Fibroblast of lung (primary cell): Measurements from ENCODE around the gene PI4KB. TPM values are rescaled to one million over a fixed set of nuclear protein-coding genes. Genes with fewer than 3 reads are reported as not detected.

Experiments used
- DNase-seq, 2 donors: peaks; one replicate each; pipeline versions ENCODE4 v3.0.0 to v3.0.0-alpha.2; 2010; ENCODE audit warnings: low read depth in 2 of 2
- H2AFZ ChIP-seq: 2 replicates; pipeline ENCODE4 v1.5.1; 2012; ENCODE audit warnings: low read length, control low read depth, inconsistent platforms
- H3K27ac ChIP-seq: 2 replicates; pipeline ENCODE4 v1.5.1; 2011; ENCODE audit warnings: low read length, control low read depth; ENCODE audit not compliant: insufficient read depth
- H3K27me3 ChIP-seq: 2 replicates; pipeline ENCODE4 v1.5.1; 2011; ENCODE audit warnings: mild to moderate bottlenecking, low read length; ENCODE audit not compliant: control insufficient read depth, insufficient read depth
- H3K36me3 ChIP-seq: 2 replicates; pipeline ENCODE4 v1.5.1; 2011; ENCODE audit warnings: low read length; ENCODE audit not compliant: control insufficient read depth, insufficient read depth
- H3K4me1 ChIP-seq: 2 replicates; pipeline ENCODE4 v1.5.1; 2011; ENCODE audit warnings: low read length; ENCODE audit not compliant: control insufficient read depth, insufficient read depth; ENCODE audit errors: extremely low read depth
- H3K4me2 ChIP-seq: 2 replicates; pipeline ENCODE4 v1.5.1; 2011; ENCODE audit warnings: low read length, control low read depth; ENCODE audit not compliant: insufficient read depth; ENCODE audit errors: extremely low read depth
- H3K4me3 ChIP-seq, 4 experiments: fragments of 200-600 bp in 1 of 4; sonication (generic) in 1 of 4; replicated peaks in 1 of 4; 2 replicates each; pipeline ENCODE4 v1.5.1; 2011 to 2016; ENCODE audit warnings: low read length in 4 of 4, low read depth in 3 of 4, mild to moderate bottlenecking in 3 of 4, control low read depth in 2 of 4, inconsistent platforms in 1 of 4, mixed read lengths in 1 of 4; ENCODE audit not compliant: insufficient read depth in 1 of 4; ENCODE audit errors: control extremely low read depth in 1 of 4
- H3K79me2 ChIP-seq: 2 replicates; pipeline ENCODE4 v1.5.1; 2012; ENCODE audit warnings: mild to moderate bottlenecking, low read length, inconsistent platforms; ENCODE audit not compliant: control insufficient read depth, insufficient read depth
- H3K9ac ChIP-seq: 2 replicates; pipeline ENCODE4 v1.5.1; 2011; ENCODE audit warnings: mild to moderate bottlenecking, low read length, control low read depth; ENCODE audit not compliant: insufficient read depth
- H3K9me3 ChIP-seq: 2 replicates; pipeline ENCODE4 v1.5.1; 2012; ENCODE audit warnings: low read depth, low read length; ENCODE audit not compliant: control insufficient read depth, insufficient read depth
- H4K20me1 ChIP-seq: 2 replicates; pipeline ENCODE4 v1.5.1; 2011; ENCODE audit warnings: low read length; ENCODE audit not compliant: control insufficient read depth, insufficient read depth; ENCODE audit errors: extremely low read depth
- CTCF ChIP-seq, 2 donors: IDR thresholded peaks in 1 of 2; conservative IDR thresholded peaks in 1 of 2; 1 replicate in 1 of 2; 2 replicates in 1 of 2; pipeline ENCODE4 v1.5.1; 2011 to 2012; ENCODE audit warnings: low read length in 2 of 2, control low read depth in 1 of 2, inconsistent platforms in 1 of 2, low read depth in 1 of 2, mild to moderate bottlenecking in 1 of 2
- EZH2 ChIP-seq: IDR thresholded peaks from 2 replicates; pipeline ENCODE4 v1.5.1; 2012; ENCODE audit warnings: low read length, control low read depth, mild to moderate bottlenecking; ENCODE audit errors: missing control alignments
- polyA plus RNA-seq, 2 donors: library from polyadenylated mRNA; depleted of rRNA in 1 of 2; stranded (reverse) in 1 of 2; unstranded in 1 of 2; fragments of >200 nt; gene quantifications; 2 replicates each; pipeline ENCODE4 v1.2.1, GENCODE V29; 2011 to 2012; ENCODE audit warnings: missing spikeins in 1 of 2
- total RNA-seq: library from RNA; depleted of rRNA; stranded (reverse); fragments of >200 nt; gene quantifications from 2 replicates; pipeline ENCODE4 v1.2.1, GENCODE V29; 2014

The PI4KB gene
- total and polyA plus RNA-seq, 2 donors (not counting 1 experiment from before 2014, with no cell fraction given): 65.7 to 75.4 TPM

- Histone ChIP-seq H3K4me2 (no peak overlapping the region), H3K9me3 (no peaks in the 10 kb centered on the region), H4K20me1 (no peaks in the 10 kb centered on the region), H3K27me3 (no peaks in the 10 kb centered on the region), H3K4me3 (no peak overlapping the region), H2AFZ (no peak overlapping the region), H3K27ac (no peak overlapping the region), H3K4me1 (no peaks in the 10 kb centered on the region), H3K79me2 (no peaks in the 10 kb centered on the region), H3K9ac (no peak overlapping the region), H3K36me3 (no peaks in the 10 kb centered on the region)
- no peak for DNase-seq
- TF ChIP-seq CTCF (conservative IDR thresholded peaks at IDR 0.05 in 1 of 2, IDR thresholded peaks at IDR 0.05 in 1 of 2; ENCODE audit: low read depth in 1 of 2, low read length in 2 of 2) (no peak), EZH2 (no peak)
These were observed 53.2 kb downstream of the PI4KB start for GRCh38 chr1:151273924-151274466.

DNA sequence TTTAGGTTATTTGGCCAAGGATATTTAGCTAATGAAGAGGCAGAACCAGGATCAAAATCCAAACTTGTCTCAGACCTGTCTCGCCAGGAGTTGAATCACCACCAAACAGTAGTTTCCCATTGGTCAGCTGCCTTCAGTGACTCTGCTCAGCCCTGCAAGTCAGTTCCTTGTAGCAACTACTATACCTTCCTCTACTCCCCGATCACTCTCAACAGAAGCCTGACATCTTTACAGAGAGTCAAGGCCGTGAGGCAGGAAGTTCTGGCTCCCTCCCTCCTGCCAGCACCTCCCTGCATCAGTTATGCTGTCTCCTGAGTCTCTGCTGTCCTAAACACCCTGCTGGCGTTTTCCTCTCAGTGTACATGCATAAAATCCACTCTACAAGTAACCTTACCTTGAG is 59.5 kb downstream of the PI4KB start:
- Histone ChIP-seq H2AFZ (no peak overlapping the region), H3K27ac (no peak overlapping the region), H3K79me2 (no peaks in the 10 kb centered on the region), H3K4me1 (no peaks in the 10 kb centered on the region), H4K20me1 (no peaks in the 10 kb centered on the region), H3K4me3 (no peak overlapping the region), H3K9ac (no peak overlapping the region), H3K36me3 (peaks cover 16% of the 10 kb centered on the region), H3K4me2 (no peak overlapping the region), H3K9me3 (no peaks in the 10 kb centered on the region), H3K27me3 (no peaks in the 10 kb centered on the region)
- TF ChIP-seq EZH2 (no peak), CTCF (conservative IDR thresholded peaks at IDR 0.05 in 1 of 2, IDR thresholded peaks at IDR 0.05 in 1 of 2; ENCODE audit: low read depth in 1 of 2, low read length in 2 of 2) (no peak)
- no peak for DNase-seq

DNA sequence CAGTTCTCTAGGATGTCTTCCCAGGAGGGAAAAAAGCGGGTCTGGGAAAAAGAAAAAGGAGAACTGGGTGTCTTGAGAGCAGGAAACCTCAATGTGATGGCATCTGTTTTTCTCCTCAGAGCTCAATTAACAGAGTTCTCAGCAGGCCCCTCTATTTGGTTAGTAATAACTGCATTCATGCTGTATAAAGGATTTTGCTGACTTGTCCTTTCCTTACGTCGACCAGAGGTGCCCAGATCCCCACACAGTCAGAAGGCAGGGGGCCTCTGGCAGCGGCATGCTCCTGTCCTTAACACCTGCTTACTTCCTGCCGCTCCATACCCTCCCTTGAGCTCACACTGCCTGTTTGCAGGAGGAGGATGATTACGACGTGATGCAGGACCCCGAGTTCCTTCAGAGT is 60.4 kb downstream of the PI4KB start:
- no peak for DNase-seq
- H3K9me3 ChIP-seq: no peaks in the 10 kb centered on the region
- H3K4me2 ChIP-seq: no peak overlapping the region
- H3K27me3 ChIP-seq: no peaks in the 10 kb centered on the region
- H3K27ac ChIP-seq: no peak overlapping the region
- H3K4me3 ChIP-seq: no peak overlapping the region
- peaks cover 18% of the 10 kb centered on the region for H3K36me3 ChIP-seq
- no peak for TF ChIP-seq EZH2
- no peak for TF ChIP-seq CTCF (conservative IDR thresholded peaks at IDR 0.05 in 1 of 2, IDR thresholded peaks at IDR 0.05 in 1 of 2; ENCODE audit: low read depth in 1 of 2, low read length in 2 of 2)
- no peaks in the 10 kb centered on the region for H4K20me1 ChIP-seq
- peaks cover 2% of the 10 kb centered on the region for H3K79me2 ChIP-seq
- H3K9ac ChIP-seq: no peak overlapping the region
- H3K4me1 ChIP-seq: no peaks in the 10 kb centered on the region
- no peak overlapping the region for H2AFZ ChIP-seq
